CD14-positive monocyte (primary cell): ENCODE measurements around the gene ABCB8. TPM values are rescaled to one million over a fixed set of nuclear protein-coding genes. Genes with fewer than 3 reads are reported as not detected.

Experiments used
- DNase-seq, 3 donors: peaks; one replicate each; pipeline ENCODE4 v3.0.0-alpha.2; 2011 to 2022
- H2AFZ ChIP-seq: 2 replicates; pipeline ENCODE4 v1.6.0; 2012; ENCODE audit warnings: mild to moderate bottlenecking, low read depth, low read length, inconsistent platforms; ENCODE audit not compliant: insufficient read depth, poor library complexity, severe bottlenecking
- H3K27ac ChIP-seq, 2 donors: 1 replicate in 1 of 2; 2 replicates in 1 of 2; pipeline ENCODE4 v1.5.1; 2012 to 2013; ENCODE audit warnings: low read length in 2 of 2, control low read depth in 1 of 2, inconsistent platforms in 1 of 2, low read depth in 1 of 2, mild to moderate bottlenecking in 1 of 2
- H3K27me3 ChIP-seq, 2 donors: one replicate each; pipeline versions ENCODE4 v1.6.0 to v1.6.1; 2011 to 2013; ENCODE audit warnings: low read length in 2 of 2; ENCODE audit not compliant: control insufficient read depth in 2 of 2, insufficient read depth in 2 of 2
- H3K36me3 ChIP-seq, 2 donors: replicated peaks in 1 of 2; 1 replicate in 1 of 2; 2 replicates in 1 of 2; pipeline versions ENCODE4 v1.5.1 to v1.6.1; 2012 to 2013; ENCODE audit warnings: low read length in 2 of 2, control low read depth in 1 of 2, inconsistent platforms in 1 of 2, mild to moderate bottlenecking in 1 of 2; ENCODE audit not compliant: insufficient read depth in 2 of 2, control insufficient read depth in 1 of 2
- H3K4me1 ChIP-seq, 2 donors: 1 replicate in 1 of 2; 2 replicates in 1 of 2; pipeline versions ENCODE4 v1.5.1 to v1.6.1; 2012 to 2013; ENCODE audit warnings: low read length in 2 of 2, control low read depth in 1 of 2, inconsistent platforms in 1 of 2, mild to moderate bottlenecking in 1 of 2, moderate library complexity in 1 of 2; ENCODE audit not compliant: insufficient read depth in 2 of 2, control insufficient read depth in 1 of 2
- H3K4me2 ChIP-seq: replicated peaks from 2 replicates; pipeline ENCODE3; 2012; ENCODE audit warnings: low read length, moderate library complexity, mild to moderate bottlenecking; ENCODE audit not compliant: poor library complexity, severe bottlenecking; ENCODE audit errors: extremely low read depth
- H3K4me3 ChIP-seq, 3 experiments: fragments of 200-600 bp in 1 of 3; sonication (generic) in 1 of 3; replicated peaks in 1 of 3; 1 replicate in 2 of 3; 2 replicates in 1 of 3; pipeline ENCODE4 v1.5.1; 2011 to 2013; ENCODE audit warnings: low read length in 3 of 3, mild to moderate bottlenecking in 3 of 3, control low read depth in 2 of 3, low read depth in 2 of 3, inconsistent platforms in 1 of 3, moderate library complexity in 1 of 3
- H3K79me2 ChIP-seq: 2 replicates; pipeline ENCODE4 v1.6.0; 2012; ENCODE audit warnings: mild to moderate bottlenecking, control low read depth, inconsistent platforms, low read length, moderate library complexity; ENCODE audit not compliant: insufficient read depth
- H3K9ac ChIP-seq: 2 replicates; pipeline ENCODE4 v1.6.0; 2017; ENCODE audit warnings: low read length, mild to moderate bottlenecking; ENCODE audit not compliant: insufficient read depth, poor library complexity, severe bottlenecking
- H3K9me3 ChIP-seq, 2 donors: replicated peaks in 1 of 2; 1 replicate in 1 of 2; 2 replicates in 1 of 2; pipeline versions ENCODE4 v1.5.1 to v1.6.1; 2012 to 2013; ENCODE audit warnings: low read length in 2 of 2, control low read depth in 1 of 2; ENCODE audit not compliant: control insufficient read depth in 1 of 2, insufficient read depth in 1 of 2
- H4K20me1 ChIP-seq: 2 replicates; pipeline ENCODE4 v1.6.0; 2012; ENCODE audit warnings: mild to moderate bottlenecking, low read length, control low read depth, moderate library complexity; ENCODE audit not compliant: insufficient read depth
- H3K27ac Mint-ChIP-seq, 7 donors: one replicate each; pipeline ENCODE4 v1.8.0; 2020; ENCODE audit warnings: mild to moderate bottlenecking in 7 of 7, mixed read lengths in 7 of 7, moderate library complexity in 6 of 7, inconsistent platforms in 2 of 7
- H3K27me3 Mint-ChIP-seq, 3 donors: one replicate each; pipeline ENCODE4 v1.8.0; 2021 to 2022; ENCODE audit warnings: low read depth in 3 of 3, mild to moderate bottlenecking in 3 of 3, mixed read lengths in 3 of 3, moderate library complexity in 3 of 3, inconsistent platforms in 1 of 3
- H3K36me3 Mint-ChIP-seq, 2 donors: one replicate each; pipeline ENCODE4 v1.8.0; 2020; ENCODE audit warnings: mixed read lengths in 2 of 2, inconsistent platforms in 1 of 2, mild to moderate bottlenecking in 1 of 2
- H3K4me1 Mint-ChIP-seq: one replicate; pipeline ENCODE4 v1.8.0; 2020; ENCODE audit warnings: mild to moderate bottlenecking, mixed read lengths
- H3K4me3 Mint-ChIP-seq, 2 donors: one replicate each; pipeline ENCODE4 v1.8.0; 2020; ENCODE audit warnings: mild to moderate bottlenecking in 2 of 2, mixed read lengths in 2 of 2, moderate library complexity in 1 of 2
- H3K9me3 Mint-ChIP-seq, 7 donors: one replicate each; pipeline ENCODE4 v1.8.0; 2020 to 2022; ENCODE audit warnings: mixed read lengths in 7 of 7, mild to moderate bottlenecking in 6 of 7, moderate library complexity in 6 of 7, inconsistent platforms in 2 of 7
- WGBS: methylation state at CpG from one replicate; pipeline ENCODE4 v1.1.5; 2013; ENCODE audit warnings: missing lambda C conversion rate; ENCODE audit not compliant: insufficient coverage; 5-methylcytosine and 5-hydroxymethylcytosine counted together
- intact Hi-C, 2 donors: fragments of 100-400 bp; cut with micrococcal nuclease; formaldehyde crosslinking; loops; one replicate each; pipeline versions ENCODE4 v1.15.0 to v1.15.1; 2023
- polyA plus RNA-seq, 3 donors: library from polyadenylated mRNA; depleted of rRNA in 1 of 3; unstranded in 2 of 3; stranded (reverse) in 1 of 3; fragments of 300-500 nt in 2 of 3; fragments of >200 nt in 1 of 3; fragmentation: Illumina TruSeq in 2 of 3; gene quantifications; 1 replicate in 2 of 3; 2 replicates in 1 of 3; pipeline ENCODE4 v1.2.3, GENCODE V29; 2012 to 2021
- TF ChIP-seq, protein P1 (sequence below): fragments of 200-600 bp; IDR thresholded peaks from one replicate; pipeline ENCODE4 v1.8.0; 2022; ENCODE audit warnings: antibody characterized with exemption, mild to moderate bottlenecking

Gene ABCB8
- polyA plus RNA-seq, 3 donors: 9.3 to 19.9 (median 9.5) TPM

- no peak overlapping the region for H3K27ac ChIP-seq
- Mint-ChIP-seq H3K27ac (no peak overlapping the region), H3K9me3 (peaks cover 0 to 2% (median 0%) of the 10 kb centered on the region in 7 donors), H3K36me3 (no peaks in the 10 kb centered on the region), H3K4me3 (peak overlapping the region in 1 of 2 donors; percentile 63), H3K27me3 (peaks cover 17 to 33% (median 23%) of the 10 kb centered on the region in 3 donors), H3K4me1 (peaks cover 32% of the 10 kb centered on the region)
- H2AFZ ChIP-seq: no peak overlapping the region
- H3K9ac ChIP-seq: no peak overlapping the region
- intact Hi-C loops: no loop called here
- no peaks in the 10 kb centered on the region for H3K36me3 ChIP-seq
- no peak overlapping the region for H3K4me2 ChIP-seq
- no peaks in the 10 kb centered on the region for H4K20me1 ChIP-seq
- H3K9me3 ChIP-seq: no peaks in the 10 kb centered on the region
- WGBS: 97% methylated on average over 4 of the region's 5 CpGs
- TF ChIP-seq, protein P1, sequence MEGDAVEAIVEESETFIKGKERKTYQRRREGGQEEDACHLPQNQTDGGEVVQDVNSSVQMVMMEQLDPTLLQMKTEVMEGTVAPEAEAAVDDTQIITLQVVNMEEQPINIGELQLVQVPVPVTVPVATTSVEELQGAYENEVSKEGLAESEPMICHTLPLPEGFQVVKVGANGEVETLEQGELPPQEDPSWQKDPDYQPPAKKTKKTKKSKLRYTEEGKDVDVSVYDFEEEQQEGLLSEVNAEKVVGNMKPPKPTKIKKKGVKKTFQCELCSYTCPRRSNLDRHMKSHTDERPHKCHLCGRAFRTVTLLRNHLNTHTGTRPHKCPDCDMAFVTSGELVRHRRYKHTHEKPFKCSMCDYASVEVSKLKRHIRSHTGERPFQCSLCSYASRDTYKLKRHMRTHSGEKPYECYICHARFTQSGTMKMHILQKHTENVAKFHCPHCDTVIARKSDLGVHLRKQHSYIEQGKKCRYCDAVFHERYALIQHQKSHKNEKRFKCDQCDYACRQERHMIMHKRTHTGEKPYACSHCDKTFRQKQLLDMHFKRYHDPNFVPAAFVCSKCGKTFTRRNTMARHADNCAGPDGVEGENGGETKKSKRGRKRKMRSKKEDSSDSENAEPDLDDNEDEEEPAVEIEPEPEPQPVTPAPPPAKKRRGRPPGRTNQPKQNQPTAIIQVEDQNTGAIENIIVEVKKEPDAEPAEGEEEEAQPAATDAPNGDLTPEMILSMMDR: no peak
- H3K4me1 ChIP-seq: peaks cover 21 to 29% of the 10 kb centered on the region in 2 donors
- H3K4me3 ChIP-seq: no peak overlapping the region
- no peak for DNase-seq
- H3K79me2 ChIP-seq: no peaks in the 10 kb centered on the region
- H3K27me3 ChIP-seq: peaks cover 0 to 10% of the 10 kb centered on the region in 2 donors
These were observed 30.4 kb upstream of the ABCB8 start for GRCh38 chr7:150997817-150998216.

DNA sequence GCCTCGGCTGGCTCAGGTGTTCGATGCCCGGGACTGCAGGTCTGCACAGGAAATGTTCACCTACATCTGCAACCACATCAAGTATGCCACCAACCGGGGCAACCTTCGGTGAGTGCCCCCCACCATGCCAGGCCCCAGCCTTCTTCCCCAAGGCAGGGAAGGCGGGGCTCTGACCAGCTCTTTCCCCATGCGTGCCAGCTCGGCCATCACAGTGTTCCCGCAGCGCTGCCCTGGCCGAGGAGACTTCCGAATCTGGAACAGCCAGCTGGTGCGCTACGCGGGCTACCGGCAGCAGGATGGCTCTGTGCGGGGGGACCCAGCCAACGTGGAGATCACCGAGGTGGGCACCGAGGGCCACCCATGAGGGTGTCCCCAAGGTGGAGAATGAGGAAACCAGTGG is 29.9 kb upstream of the ABCB8 start:
- Histone ChIP-seq H3K27me3 (peaks cover 0 to 10% of the 10 kb centered on the region in 2 donors), H3K27ac (no peak overlapping the region), H3K4me3 (no peak overlapping the region), H4K20me1 (no peaks in the 10 kb centered on the region), H3K4me1 (peaks cover 21 to 29% of the 10 kb centered on the region in 2 donors), H3K4me2 (no peak overlapping the region), H3K36me3 (no peaks in the 10 kb centered on the region), H3K9ac (no peak overlapping the region), H2AFZ (no peak overlapping the region), H3K9me3 (no peaks in the 10 kb centered on the region), H3K79me2 (no peaks in the 10 kb centered on the region)
- no peak for DNase-seq
- H3K4me1 Mint-ChIP-seq: peaks cover 32% of the 10 kb centered on the region
- intact Hi-C loops: no loop called here
- H3K27ac Mint-ChIP-seq: no peak overlapping the region
- no peak overlapping the region for H3K4me3 Mint-ChIP-seq
- TF ChIP-seq, protein P1: no peak
- H3K27me3 Mint-ChIP-seq: peaks cover 17 to 35% (median 23%) of the 10 kb centered on the region in 3 donors
- WGBS: 89% methylated on average over 18 of the region's 20 CpGs
- H3K36me3 Mint-ChIP-seq: no peaks in the 10 kb centered on the region
- H3K9me3 Mint-ChIP-seq: peaks cover 0 to 2% (median 0%) of the 10 kb centered on the region in 7 donors
